IPS-20b (cell line): ENCODE results near the gene PTPRM.

Source experiments
- H3K27ac ChIP-seq: one replicate; pipeline ENCODE4 v1.5.1; 2013; ENCODE audit warnings: low read length
- H3K27me3 ChIP-seq: 2 replicates; pipeline ENCODE4 v1.6.1; 2013; ENCODE audit warnings: mild to moderate bottlenecking, low read length, inconsistent platforms; ENCODE audit not compliant: insufficient read depth
- H3K36me3 ChIP-seq: 2 replicates; pipeline ENCODE4 v1.6.1; 2013; ENCODE audit warnings: low read depth, mild to moderate bottlenecking, inconsistent platforms, low read length, moderate library complexity; ENCODE audit not compliant: insufficient read depth
- H3K4me1 ChIP-seq: 2 replicates; pipeline ENCODE4 v1.6.1; 2013; ENCODE audit warnings: mild to moderate bottlenecking, control low read depth, inconsistent platforms, low read length, moderate library complexity; ENCODE audit not compliant: insufficient read depth
- H3K4me3 ChIP-seq: 2 replicates; pipeline ENCODE4 v1.5.1; 2013; ENCODE audit warnings: mild to moderate bottlenecking, low read length, inconsistent platforms
- H3K9ac ChIP-seq: 2 replicates; pipeline ENCODE4 v1.6.1; 2013; ENCODE audit warnings: low read depth, mild to moderate bottlenecking, inconsistent platforms, low read length, moderate library complexity
- H3K9me3 ChIP-seq: 2 replicates; pipeline ENCODE4 v1.6.1; 2013; ENCODE audit warnings: mild to moderate bottlenecking, low read depth, low read length, inconsistent platforms; ENCODE audit not compliant: insufficient read depth

Gene PTPRM

GRCh38 chr18:7805880-7806279 lies 238.8 kb downstream of the PTPRM start:
- no peak overlapping the region for H3K9ac ChIP-seq
- no peaks in the 10 kb centered on the region for H3K27me3 ChIP-seq
- peaks cover 10% of the 10 kb centered on the region; the same call in 1 of the 2 replicates for H3K4me1 ChIP-seq
- H3K4me3 ChIP-seq = no peak overlapping the region
- no peak overlapping the region for H3K27ac ChIP-seq
- no peaks in the 10 kb centered on the region for H3K36me3 ChIP-seq
- no peaks in the 10 kb centered on the region for H3K9me3 ChIP-seq

DNA sequence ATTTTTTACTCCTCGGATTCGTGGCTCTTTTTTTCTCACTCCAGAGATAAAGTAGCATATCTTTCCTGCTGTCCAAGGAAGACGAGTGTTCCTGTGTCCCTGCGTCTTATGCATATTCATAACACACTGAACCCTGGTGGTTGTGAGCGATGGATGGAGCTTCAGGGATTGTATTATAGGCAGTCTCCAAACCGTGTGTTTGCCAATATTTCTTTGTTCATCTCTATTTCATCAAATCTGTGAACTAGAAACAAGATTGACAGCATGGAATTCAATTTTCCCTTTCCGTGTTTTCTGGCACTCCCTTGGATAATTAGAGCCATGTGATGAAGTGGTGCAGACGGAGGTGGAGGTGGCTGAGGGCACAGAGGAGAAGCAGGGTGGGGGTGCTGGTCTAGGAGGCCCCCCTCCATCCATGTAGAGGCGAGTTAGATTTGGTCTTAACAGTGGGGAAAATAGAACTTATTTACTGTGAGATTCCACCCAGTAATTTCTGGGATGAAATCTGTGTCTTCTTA lies 240.9 kb downstream of the PTPRM start:
- Histone ChIP-seq H3K9me3 (no peaks in the 10 kb centered on the region), H3K27ac (no peak overlapping the region), H3K27me3 (no peaks in the 10 kb centered on the region), H3K9ac (no peak overlapping the region), H3K4me3 (no peak overlapping the region), H3K36me3 (no peaks in the 10 kb centered on the region), H3K4me1 (peaks cover 10% of the 10 kb centered on the region; the same call in 1 of the 2 replicates)

DNA sequence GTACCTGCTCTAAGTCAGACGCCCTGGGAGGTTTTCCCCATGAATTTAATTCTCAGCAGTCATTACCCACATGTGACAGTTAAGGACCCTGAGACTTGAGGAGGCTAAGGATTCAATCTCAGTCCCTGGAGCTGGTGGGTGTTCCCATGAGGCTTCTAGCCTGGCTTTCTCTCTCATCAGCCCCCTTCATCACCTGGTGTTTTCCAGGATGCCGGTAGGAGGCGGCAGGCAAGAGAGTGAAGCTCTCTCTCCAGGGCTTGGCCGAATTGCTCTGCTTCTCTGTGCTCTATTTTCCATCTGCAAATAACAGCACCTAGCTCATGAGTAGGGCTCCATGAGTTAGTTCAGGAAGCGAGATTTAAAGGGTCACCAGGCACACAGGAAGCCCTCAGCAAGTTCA lies 241.9 kb downstream of the PTPRM start:
- Histone ChIP-seq H3K27ac (no peak overlapping the region), H3K27me3 (no peaks in the 10 kb centered on the region), H3K4me3 (no peak overlapping the region), H3K4me1 (peaks cover 10% of the 10 kb centered on the region; the same call in 1 of the 2 replicates), H3K9me3 (peaks cover 5% of the 10 kb centered on the region), H3K9ac (no peak overlapping the region), H3K36me3 (no peaks in the 10 kb centered on the region)

- H3K27me3 ChIP-seq = no peaks in the 10 kb centered on the region
- peaks cover 10% of the 10 kb centered on the region; the same call in 1 of the 2 replicates for H3K4me1 ChIP-seq
- H3K36me3 ChIP-seq = no peaks in the 10 kb centered on the region
- no peak overlapping the region for H3K9ac ChIP-seq
- peaks cover 9% of the 10 kb centered on the region for H3K9me3 ChIP-seq
- H3K4me3 ChIP-seq = no peak overlapping the region
- no peak overlapping the region for H3K27ac ChIP-seq
Measured at GRCh38 chr18:7809455-7809854, 242.3 kb downstream of the PTPRM start.

DNA sequence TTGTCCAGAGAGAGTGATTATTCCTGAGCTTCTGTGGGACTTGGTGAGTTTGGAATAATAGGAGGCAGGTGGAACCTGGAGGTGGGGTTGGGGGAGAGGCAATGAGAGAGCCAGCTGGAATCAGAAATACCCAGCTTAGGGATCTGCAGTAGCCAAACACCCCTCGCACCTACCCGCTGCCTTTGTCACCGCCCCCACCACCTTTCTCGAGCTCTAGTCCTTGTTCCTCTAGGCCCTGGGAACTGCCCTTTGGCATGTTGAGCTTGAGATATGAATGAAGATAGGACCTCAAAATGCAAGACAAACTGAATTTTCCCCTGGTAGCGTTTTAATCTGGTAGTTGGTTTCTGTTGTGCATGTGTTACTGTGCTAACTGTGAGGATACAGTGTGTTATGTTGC lies 242.9 kb downstream of the PTPRM start:
- no peak overlapping the region for H3K27ac ChIP-seq
- no peak overlapping the region for H3K4me3 ChIP-seq
- H3K27me3 ChIP-seq = no peaks in the 10 kb centered on the region
- H3K9me3 ChIP-seq = peaks cover 15% of the 10 kb centered on the region
- no peaks in the 10 kb centered on the region for H3K36me3 ChIP-seq
- H3K4me1 ChIP-seq = peaks cover 10% of the 10 kb centered on the region; the same call in 1 of the 2 replicates
- no peak overlapping the region for H3K9ac ChIP-seq

- H3K36me3 ChIP-seq = no peaks in the 10 kb centered on the region
- peaks cover 10% of the 10 kb centered on the region; the same call in 1 of the 2 replicates for H3K4me1 ChIP-seq
- no peak overlapping the region for H3K27ac ChIP-seq
- no peaks in the 10 kb centered on the region for H3K27me3 ChIP-seq
- H3K4me3 ChIP-seq = no peak overlapping the region
- H3K9ac ChIP-seq = no peak overlapping the region
- H3K9me3 ChIP-seq = peaks cover 24% of the 10 kb centered on the region
Measured at GRCh38 chr18:7812431-7813063, 245.4 kb downstream of the PTPRM start.

DNA sequence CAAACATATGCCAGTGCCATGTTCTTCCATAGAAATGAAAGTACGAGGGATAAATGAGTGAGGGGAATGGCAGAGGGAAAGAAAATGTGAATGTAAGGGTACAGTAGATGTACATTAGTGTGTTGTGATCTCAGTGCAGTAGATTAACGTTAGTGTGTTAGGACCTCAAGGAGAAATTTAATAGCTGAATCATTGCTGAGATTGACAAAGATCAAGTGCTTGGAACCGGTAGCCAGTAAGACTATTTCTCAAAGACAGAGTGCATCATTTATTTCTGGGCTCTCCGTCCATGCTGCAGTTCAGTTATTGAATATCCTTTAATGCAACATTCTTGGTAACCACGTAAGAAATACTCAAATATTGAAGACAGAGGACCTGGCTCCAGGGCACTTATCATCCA lies 246.0 kb downstream of the PTPRM start:
- no peaks in the 10 kb centered on the region for H3K27me3 ChIP-seq
- H3K9ac ChIP-seq = no peak overlapping the region
- H3K4me3 ChIP-seq = no peak overlapping the region

DNA sequence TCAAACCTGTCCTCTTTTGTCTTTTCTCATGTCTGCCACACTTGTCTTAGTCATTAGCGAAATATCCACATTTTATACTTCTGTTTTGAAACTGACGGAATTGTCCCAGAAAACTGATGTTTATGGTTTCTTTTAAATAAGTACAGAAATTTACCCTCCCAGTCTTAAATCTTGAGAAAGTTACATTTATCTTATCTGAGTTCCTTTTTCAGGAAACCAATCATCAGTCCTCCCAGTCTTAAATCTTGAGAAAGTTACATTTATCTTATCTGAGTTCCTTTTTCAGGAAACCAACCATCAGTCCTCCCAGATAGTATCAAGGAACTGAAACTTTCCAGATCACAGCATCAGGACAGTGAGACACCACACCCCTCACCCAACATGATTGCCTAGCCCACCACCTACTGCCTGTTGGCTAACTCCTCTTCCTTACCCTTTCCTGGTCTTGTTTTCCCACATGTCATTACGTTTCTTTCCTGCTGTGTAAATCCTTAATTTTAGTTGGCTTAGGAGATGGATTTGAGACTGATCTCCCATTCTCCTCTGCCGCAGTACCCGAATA lies 247.7 kb downstream of the PTPRM start:
- peaks cover 24% of the 10 kb centered on the region for H3K9me3 ChIP-seq
- no peak overlapping the region for H3K4me3 ChIP-seq
- H3K9ac ChIP-seq = no peak overlapping the region
- no peaks in the 10 kb centered on the region for H3K36me3 ChIP-seq
- peaks cover 5% of the 10 kb centered on the region; the same call in 1 of the 2 replicates for H3K4me1 ChIP-seq
- H3K27ac ChIP-seq = no peak overlapping the region
- no peaks in the 10 kb centered on the region for H3K27me3 ChIP-seq

More for the DNA sequence above, 246.0 kb downstream of the PTPRM start:
- H3K27ac ChIP-seq = no peak overlapping the region
- H3K36me3 ChIP-seq = no peaks in the 10 kb centered on the region
- H3K9me3 ChIP-seq = peaks cover 24% of the 10 kb centered on the region
- peaks cover 10% of the 10 kb centered on the region; the same call in 1 of the 2 replicates for H3K4me1 ChIP-seq

DNA sequence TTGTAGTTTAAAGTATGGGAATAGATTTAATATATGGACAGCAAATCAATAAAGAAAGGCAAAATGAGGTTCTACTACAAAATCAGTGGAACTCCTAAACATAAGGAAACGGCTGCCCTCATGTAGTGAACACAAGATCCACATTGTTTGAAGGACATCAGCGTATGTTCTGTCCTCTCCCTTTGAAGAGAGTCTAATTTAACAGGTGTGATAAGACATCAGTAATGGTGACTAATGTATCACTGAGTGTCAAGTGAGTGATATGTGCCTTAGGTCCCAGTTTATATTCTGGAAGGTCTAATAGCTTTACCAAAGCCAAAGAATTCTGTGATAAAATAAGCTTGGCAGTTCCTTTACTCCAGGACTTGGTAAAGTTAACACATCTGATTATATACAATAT lies 248.7 kb downstream of the PTPRM start:
- H3K4me1 ChIP-seq = no peaks in the 10 kb centered on the region
- H3K27me3 ChIP-seq = no peaks in the 10 kb centered on the region
- H3K36me3 ChIP-seq = no peaks in the 10 kb centered on the region
- no peak overlapping the region for H3K27ac ChIP-seq
- H3K4me3 ChIP-seq = no peak overlapping the region
- no peak overlapping the region for H3K9ac ChIP-seq
- peaks cover 24% of the 10 kb centered on the region for H3K9me3 ChIP-seq

DNA sequence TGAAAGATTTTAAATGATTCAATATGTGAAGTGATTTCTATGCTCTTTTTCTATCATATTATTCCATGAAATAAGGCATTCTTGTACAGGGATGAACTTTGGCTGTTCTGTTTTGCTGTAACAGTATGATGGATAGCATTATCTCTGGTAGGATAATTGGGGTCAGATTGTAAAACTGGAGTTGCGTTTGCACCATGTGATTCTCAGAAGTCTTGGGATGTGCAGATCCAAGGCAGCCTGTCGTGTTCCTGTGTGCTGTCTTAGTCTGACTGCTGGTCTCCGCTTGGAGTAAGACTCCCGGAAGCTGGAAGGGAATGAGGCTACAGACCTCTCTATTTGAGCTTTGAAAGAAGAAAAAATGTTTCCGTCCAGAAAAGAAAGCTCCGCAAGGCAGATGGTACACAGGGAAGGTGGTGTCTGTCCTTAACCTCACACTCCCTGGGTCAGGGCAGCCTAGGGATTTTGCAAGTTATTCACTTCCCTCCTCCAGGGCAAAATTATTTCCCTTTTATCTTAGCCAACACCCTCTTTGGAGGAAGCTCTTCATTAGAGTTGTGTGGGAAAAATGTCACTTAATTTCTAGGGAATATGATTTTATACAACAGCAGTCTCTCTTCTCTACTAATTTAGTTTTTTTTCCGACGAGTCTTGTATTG lies 250.6 kb downstream of the PTPRM start:
- no peaks in the 10 kb centered on the region for H3K27me3 ChIP-seq
- peaks cover 5% of the 10 kb centered on the region; the same call in 1 of the 2 replicates for H3K4me1 ChIP-seq
- H3K9me3 ChIP-seq = peaks cover 24% of the 10 kb centered on the region
- H3K36me3 ChIP-seq = no peaks in the 10 kb centered on the region
- H3K9ac ChIP-seq = no peak overlapping the region
- no peak overlapping the region for H3K4me3 ChIP-seq
- H3K27ac ChIP-seq = no peak overlapping the region

- Histone ChIP-seq H3K36me3 (no peaks in the 10 kb centered on the region), H3K9me3 (no peaks in the 10 kb centered on the region), H3K27me3 (no peaks in the 10 kb centered on the region), H3K9ac (no peak overlapping the region), H3K4me3 (no peak overlapping the region), H3K27ac (no peak overlapping the region), H3K4me1 (peaks cover 9% of the 10 kb centered on the region; the same call in 1 of the 2 replicates)
Measured at GRCh38 chr18:7821784-7822183, 254.7 kb downstream of the PTPRM start.
